Subcutaneous abdominal adipose tissue (tissue), 5 donors: ENCODE measurements around the gene MMP3.

Experiments
- H3K27ac ChIP-seq: one replicate; pipeline ENCODE4 v1.7.0; 2013; ENCODE audit warnings: low read depth, mild to moderate bottlenecking, inconsistent platforms, low read length, moderate library complexity
- H3K27me3 ChIP-seq, 5 donors: one replicate each; pipeline ENCODE4 v1.7.0; 2013; ENCODE audit warnings: low read length in 5 of 5, inconsistent platforms in 1 of 5; ENCODE audit not compliant: control insufficient read depth in 5 of 5, insufficient read depth in 4 of 5
- H3K36me3 ChIP-seq, 5 donors: one replicate each; pipeline ENCODE4 v1.7.0; 2013; ENCODE audit warnings: low read length in 5 of 5; ENCODE audit not compliant: control insufficient read depth in 5 of 5, insufficient read depth in 5 of 5
- H3K4me1 ChIP-seq, 5 donors: one replicate each; pipeline ENCODE4 v1.7.0; 2013; ENCODE audit warnings: low read length in 5 of 5, mild to moderate bottlenecking in 3 of 5, moderate library complexity in 1 of 5; ENCODE audit not compliant: control insufficient read depth in 5 of 5, insufficient read depth in 5 of 5
- H3K4me3 ChIP-seq, 5 donors: one replicate each; pipeline ENCODE4 v1.7.0; 2013; ENCODE audit warnings: low read length in 5 of 5, low read depth in 1 of 5
- H3K9ac ChIP-seq, 5 donors: one replicate each; pipeline ENCODE4 v1.7.0; 2013; ENCODE audit warnings: low read length in 5 of 5, mild to moderate bottlenecking in 4 of 5, moderate library complexity in 3 of 5
- H3K9me3 ChIP-seq, 5 donors: one replicate each; pipeline ENCODE4 v1.7.0; 2013; ENCODE audit warnings: low read length in 5 of 5; ENCODE audit not compliant: control insufficient read depth in 5 of 5
- donor health status: healthy.
- donor health status: healthy.
- donor health status: healthy.
- donor health status: healthy.
- donor health status: healthy.

MMP3 gene

GRCh38 chr11:102794382-102794781 lies 49.0 kb downstream of the MMP3 start:
- no peaks in the 10 kb centered on the region for H3K9me3 ChIP-seq
- no peak overlapping the region for H3K9ac ChIP-seq
- H3K4me1 ChIP-seq: no peaks in the 10 kb centered on the region
- no peak overlapping the region for H3K4me3 ChIP-seq
- peaks cover 0 to 2% (median 0%) of the 10 kb centered on the region in 5 donors for H3K27me3 ChIP-seq
- no peak overlapping the region for H3K27ac ChIP-seq
- no peaks in the 10 kb centered on the region for H3K36me3 ChIP-seq

- H3K9ac ChIP-seq: no peak overlapping the region
- no peaks in the 10 kb centered on the region for H3K9me3 ChIP-seq
- H3K27me3 ChIP-seq: peaks cover 0 to 2% (median 0%) of the 10 kb centered on the region in 5 donors
- no peaks in the 10 kb centered on the region for H3K4me1 ChIP-seq
- no peak overlapping the region for H3K27ac ChIP-seq
- no peaks in the 10 kb centered on the region for H3K36me3 ChIP-seq
- no peak overlapping the region for H3K4me3 ChIP-seq
These were observed 49.6 kb downstream of the MMP3 start for GRCh38 chr11:102793677-102794290.

GRCh38 chr11:102792604-102793003 lies 50.8 kb downstream of the MMP3 start:
- Histone ChIP-seq H3K27me3 (peaks cover 0 to 2% (median 0%) of the 10 kb centered on the region in 5 donors), H3K4me1 (no peaks in the 10 kb centered on the region), H3K27ac (no peak overlapping the region), H3K36me3 (no peaks in the 10 kb centered on the region), H3K9me3 (no peaks in the 10 kb centered on the region), H3K4me3 (no peak overlapping the region), H3K9ac (no peak overlapping the region)

GRCh38 chr11:102791271-102792036 lies 52.0 kb downstream of the MMP3 start:
- no peaks in the 10 kb centered on the region for H3K4me1 ChIP-seq
- H3K36me3 ChIP-seq: no peaks in the 10 kb centered on the region
- no peak overlapping the region for H3K27ac ChIP-seq
- H3K4me3 ChIP-seq: no peak overlapping the region
- H3K9ac ChIP-seq: no peak overlapping the region
- peaks cover 0 to 2% (median 0%) of the 10 kb centered on the region in 5 donors for H3K27me3 ChIP-seq
- H3K9me3 ChIP-seq: no peaks in the 10 kb centered on the region

DNA sequence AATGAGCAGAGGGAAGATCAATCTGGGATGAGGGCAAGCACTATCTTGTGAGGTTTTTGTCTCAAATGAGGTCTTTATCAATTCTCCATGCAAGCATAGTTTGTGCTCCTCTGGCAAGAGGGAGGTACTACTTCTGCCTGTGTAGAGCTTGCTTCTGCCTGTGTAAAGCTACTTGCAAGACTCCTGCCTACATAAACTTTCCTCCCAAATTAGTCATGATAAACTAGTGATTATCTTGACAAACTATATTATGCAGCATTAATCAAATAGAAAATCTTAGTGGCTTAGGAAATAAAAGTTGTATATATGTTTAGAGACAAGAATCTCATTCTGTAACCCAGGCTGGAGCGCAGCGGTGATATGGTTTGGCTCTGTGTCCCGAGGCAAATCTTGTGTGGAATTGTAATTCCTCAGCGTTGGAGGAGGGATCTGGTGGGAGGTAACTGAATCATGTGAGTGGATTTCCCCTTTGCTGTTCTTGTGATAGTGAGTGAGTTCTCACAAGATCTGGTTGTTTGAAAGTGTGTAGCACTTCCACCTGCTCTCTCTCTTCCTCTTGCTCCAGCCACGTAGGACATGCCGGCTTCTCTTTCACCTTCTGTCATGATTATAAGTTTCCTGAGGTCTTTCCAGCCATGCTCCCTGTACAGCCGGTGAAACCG lies 54.9 kb downstream of the MMP3 start:
- Histone ChIP-seq H3K36me3 (no peaks in the 10 kb centered on the region), H3K27me3 (peaks cover 0 to 2% (median 0%) of the 10 kb centered on the region in 5 donors), H3K9ac (no peak overlapping the region), H3K4me1 (no peaks in the 10 kb centered on the region), H3K27ac (no peak overlapping the region), H3K9me3 (no peaks in the 10 kb centered on the region), H3K4me3 (no peak overlapping the region)
